HepG2 (cell line): ENCODE measurements around the gene STIM1. TPM values are rescaled to one million over a fixed set of nuclear protein-coding genes. Genes with fewer than 3 reads are reported as not detected.

Experiments used
- AFF4 ChIP-seq: sonication (generic); formaldehyde crosslinking; IDR thresholded peaks from 2 replicates; pipeline ENCODE4 v1.4.0; 2020; ENCODE audit warnings: missing genetic modification reagents
- CSRNP1 ChIP-seq: sonication (generic); formaldehyde crosslinking; IDR thresholded peaks from 2 replicates; pipeline ENCODE4 v1.8.1; 2023; ENCODE audit warnings: mild to moderate bottlenecking, missing genetic modification reagents
- GZF1 ChIP-seq: sonication (generic); formaldehyde crosslinking; IDR thresholded peaks from 2 replicates; pipeline ENCODE4 v1.5.1; 2020; ENCODE audit warnings: mild to moderate bottlenecking, missing genetic modification reagents
- HMGA1 ChIP-seq: sonication (generic); formaldehyde crosslinking; conservative IDR thresholded peaks from 2 replicates; pipeline ENCODE4 v1.4.0; 2020; ENCODE audit warnings: missing genetic modification reagents
- HNRNPUL1 ChIP-seq: fragments of 200-400 bp; formaldehyde crosslinking; IDR thresholded peaks from 2 replicates; pipeline ENCODE4 v1.6.1; 2017; ENCODE audit warnings: low read depth, mild to moderate bottlenecking, low read length, moderate library complexity
- LRRFIP1 ChIP-seq: sonication (generic); formaldehyde crosslinking; conservative IDR thresholded peaks from 2 replicates; pipeline ENCODE4 v1.4.0; 2020; ENCODE audit warnings: missing genetic modification reagents
- MYNN ChIP-seq: sonication (generic); formaldehyde crosslinking; IDR thresholded peaks from 2 replicates; pipeline ENCODE4 v1.4.0; 2020; ENCODE audit warnings: mild to moderate bottlenecking, low read depth, missing genetic modification reagents
- NFATC3 ChIP-seq: sonication (generic); formaldehyde crosslinking; IDR thresholded peaks from 2 replicates; pipeline ENCODE4 v1.5.1; 2020; ENCODE audit warnings: mild to moderate bottlenecking, missing genetic modification reagents
- NR2F6 ChIP-seq, 2 experiments: IDR thresholded peaks; 2 replicates each; pipeline ENCODE4 v1.6.1; 2016; ENCODE audit warnings: antibody characterized with exemption in 1 of 2, mild to moderate bottlenecking in 1 of 2
- PTBP1 ChIP-seq: fragments of 200-400 bp; formaldehyde crosslinking; IDR thresholded peaks from 2 replicates; pipeline ENCODE4 v1.6.1; 2018; ENCODE audit warnings: low read length, low read depth; ENCODE audit not compliant: poor library complexity, severe bottlenecking
- SNRNP70 ChIP-seq: fragments of 200-400 bp; formaldehyde crosslinking; IDR thresholded peaks from 2 replicates; pipeline ENCODE4 v1.6.1; 2017; ENCODE audit warnings: mild to moderate bottlenecking, low read depth, low read length, moderate library complexity
- ZNF10 ChIP-seq: sonication (generic); formaldehyde crosslinking; IDR thresholded peaks from 2 replicates; pipeline ENCODE4 v1.4.0; 2020; ENCODE audit warnings: mild to moderate bottlenecking, low read depth, missing genetic modification reagents, borderline replicate concordance
- ZNF24 ChIP-seq: fragments of 450-650 bp; IDR thresholded peaks from 2 replicates; pipeline ENCODE4 v1.6.1; 2017; ENCODE audit warnings: antibody characterized with exemption, mild to moderate bottlenecking
- ZNF687 ChIP-seq: sonication (generic); formaldehyde crosslinking; IDR thresholded peaks from 2 replicates; pipeline ENCODE4 v1.5.1; 2020; ENCODE audit warnings: mild to moderate bottlenecking, missing genetic modification reagents, moderate library complexity
- ZNF703 ChIP-seq: sonication (generic); formaldehyde crosslinking; IDR thresholded peaks from 2 replicates; pipeline ENCODE4 v1.5.1; 2020; ENCODE audit warnings: missing genetic modification reagents, mild to moderate bottlenecking, moderate library complexity, borderline replicate concordance
- polyA plus RNA-seq, 8 experiments: library from polyadenylated mRNA; depleted of rRNA in 3 of 8; stranded (reverse) in 7 of 8; unstranded in 1 of 8; fragments of >200 nt; fragmentation: Illumina TruSeq in 4 of 8; extraction: Trizol in 4 of 8; gene quantifications; 2 replicates each; pipeline versions ENCODE4 v1.2.1 to v1.2.3, GENCODE V29; 2011 to 2016; ENCODE audit warnings: low read depth in 4 of 8, missing spikeins in 1 of 8, mixed read lengths in 1 of 8; ENCODE audit not compliant: insufficient read depth in 1 of 8
- total RNA-seq, 5 experiments: library from RNA; depleted of rRNA; stranded (reverse); fragments of >200 nt; fragmentation: Illumina TruSeq; extraction: Trizol; gene quantifications; 2 replicates each; pipeline ENCODE4 v1.2.3, GENCODE V29; 2016; ENCODE audit warnings: low read depth in 1 of 5

The STIM1 gene
- total and polyA plus RNA-seq, 2 of the 13 experiments (the other 11 are each of a cell fraction or from before 2014, with no cell fraction given) = 19.2 to 28.5 TPM

GRCh38 chr11:4094348-4095291, 239.2 kb downstream of the STIM1 start, which contains the start of gene RRM1 (continued):
- TF ChIP-seq LRRFIP1 (0 out of 2 replicates have a peak, but pooled peaks have one; percentile 62), HMGA1 (CRISPR knock-in tag) (no peak), ZNF687 (CRISPR knock-in tag) (peak; percentile 94), CSRNP1 (CRISPR knock-in tag) (peak; percentile 55; the same call in 1 of the 2 replicates), ZNF703 (CRISPR knock-in tag) (no peak), PTBP1 (no peak), MYNN (0 out of 2 replicates have a peak, but pooled peaks have one; percentile 83), NR2F6 (IDR thresholded peaks at IDR 0.05) (no peak; the same call in 1 of the 2 replicates), NR2F6 (CRISPR knock-in tag; IDR thresholded peaks at IDR 0.05) (peak; percentile 61; the same call in 1 of the 2 replicates), AFF4 (CRISPR knock-in tag) (no peak), ZNF10 (no peak), HNRNPUL1 (no peak), SNRNP70 (no peak), NFATC3 (CRISPR knock-in tag) (peak; percentile 42; the same call in 1 of the 2 replicates), ZNF24 (no peak), GZF1 (CRISPR knock-in tag) (no peak)
